ENCODE measurements around the gene TOMM7.
"Not testable (repeated sequence)": the region's sequence is repeated elsewhere in the genome, so short reads cannot be mapped to it uniquely, and the experiment has no call there.

Gene TOMM7

DNA sequence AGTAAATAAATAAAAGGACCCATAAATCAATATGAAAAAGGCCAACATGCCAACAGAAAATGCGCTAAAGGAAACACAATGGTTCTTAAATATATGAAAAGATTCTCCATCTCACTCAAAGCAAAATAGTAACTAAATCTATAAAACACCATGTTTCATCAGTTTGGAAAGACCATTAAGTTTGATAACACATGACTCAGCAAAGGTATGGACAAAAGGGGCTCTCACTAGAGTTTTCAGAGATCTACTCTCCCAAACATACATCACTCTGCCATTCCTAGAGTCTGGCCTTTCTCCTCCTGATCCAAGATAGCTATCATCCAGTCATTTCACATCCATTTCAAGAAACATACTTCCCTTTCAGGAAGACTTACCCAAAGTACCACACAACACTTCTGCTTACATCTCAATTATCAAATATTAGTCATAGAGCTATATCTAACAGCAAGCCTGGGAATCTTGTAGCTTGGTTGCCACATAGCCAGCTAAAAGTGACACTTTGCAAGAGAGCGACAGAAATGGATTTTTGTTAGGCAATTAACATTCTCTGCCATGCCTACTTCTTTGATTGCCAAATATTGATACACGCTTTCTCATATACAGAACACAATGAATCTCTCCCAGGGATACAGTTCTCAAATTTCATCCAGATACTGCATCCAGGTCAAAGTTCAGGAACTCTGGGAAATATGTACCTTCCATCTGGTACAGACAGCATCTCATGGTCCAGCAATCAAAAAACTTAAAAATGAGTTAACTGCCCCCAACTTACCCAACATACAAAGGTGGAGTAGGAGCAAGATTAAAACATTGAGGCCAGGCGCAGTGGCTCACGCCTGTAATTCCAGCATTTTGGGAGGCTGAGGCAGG is 28.8 kb downstream of the TOMM7 start:
- H3K9me3 Mint-ChIP-seq, result no peaks in the 10 kb centered on the region
- no peaks in the 10 kb centered on the region for H3K36me3 Mint-ChIP-seq (ENCODE audit: low read depth)
- DNase-seq, result no peak
- no peak overlapping the region for H3K4me3 Mint-ChIP-seq
- H3K27ac Mint-ChIP-seq, result no peak overlapping the region
- H3K27me3 Mint-ChIP-seq, result no peaks in the 10 kb centered on the region
- no peaks in the 10 kb centered on the region for H3K4me1 Mint-ChIP-seq (ENCODE audit: low read depth)

DNA sequence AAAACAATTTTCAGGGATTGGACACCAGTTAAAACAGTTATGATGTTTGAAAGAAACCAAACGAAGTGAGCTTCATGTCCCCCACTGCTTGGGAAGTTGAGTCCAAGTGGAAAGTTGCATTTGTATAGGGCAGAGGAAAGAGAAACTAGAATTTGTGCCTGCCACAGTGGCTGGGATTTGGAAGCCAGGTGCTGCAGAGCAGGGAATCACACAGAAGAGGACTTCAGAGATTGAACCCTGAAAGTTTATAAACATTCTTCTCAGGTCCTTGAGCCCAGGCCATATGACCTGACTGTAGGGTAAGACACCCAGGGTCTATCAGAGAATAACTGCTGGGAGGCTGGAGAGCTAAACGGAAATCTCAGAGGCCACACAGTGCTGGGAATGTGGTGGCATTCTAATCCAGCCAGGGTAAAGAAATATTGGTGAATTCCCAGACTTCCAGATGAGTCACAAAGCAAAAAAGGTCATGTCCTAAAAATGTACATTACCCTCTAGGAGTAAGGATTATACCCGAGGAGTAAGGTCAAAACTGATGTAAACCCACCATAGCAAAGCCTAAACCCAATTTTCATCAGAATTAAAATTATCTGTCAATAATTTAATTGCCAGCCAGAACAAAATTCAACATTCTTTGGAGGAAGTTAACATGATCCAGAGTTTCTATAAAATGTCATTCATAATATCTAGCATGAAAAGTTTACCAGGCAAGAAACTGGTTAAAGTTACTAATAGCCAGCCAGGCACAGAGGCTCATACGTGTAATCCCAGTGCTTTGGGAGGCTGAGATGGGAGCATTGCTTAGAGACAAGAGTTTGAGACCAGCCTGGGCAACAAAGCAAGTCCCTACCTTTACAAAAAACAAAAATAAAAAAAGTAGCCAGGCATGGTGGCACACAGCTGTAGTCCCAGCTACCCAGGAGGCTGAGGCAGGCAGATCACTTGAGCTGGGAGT is 31.2 kb downstream of the TOMM7 start:
- no peaks in the 10 kb centered on the region for H3K27me3 Mint-ChIP-seq
- no peaks in the 10 kb centered on the region for H3K36me3 Mint-ChIP-seq (ENCODE audit: low read depth)
- DNase-seq, result no peak
- no peak overlapping the region for H3K4me3 Mint-ChIP-seq
- no peaks in the 10 kb centered on the region for H3K9me3 Mint-ChIP-seq
- no peaks in the 10 kb centered on the region for H3K4me1 Mint-ChIP-seq (ENCODE audit: low read depth)
- H3K27ac Mint-ChIP-seq, result no peak overlapping the region

GRCh38 chr7:22790640-22791039 is 32.0 kb downstream of the TOMM7 start:
- not testable (repeated sequence) for H3K4me1 Mint-ChIP-seq (ENCODE audit: low read depth); H3K4me3 Mint-ChIP-seq; H3K27me3 Mint-ChIP-seq; DNase-seq; H3K27ac Mint-ChIP-seq; H3K9me3 Mint-ChIP-seq; H3K36me3 Mint-ChIP-seq (ENCODE audit: low read depth)

DNA sequence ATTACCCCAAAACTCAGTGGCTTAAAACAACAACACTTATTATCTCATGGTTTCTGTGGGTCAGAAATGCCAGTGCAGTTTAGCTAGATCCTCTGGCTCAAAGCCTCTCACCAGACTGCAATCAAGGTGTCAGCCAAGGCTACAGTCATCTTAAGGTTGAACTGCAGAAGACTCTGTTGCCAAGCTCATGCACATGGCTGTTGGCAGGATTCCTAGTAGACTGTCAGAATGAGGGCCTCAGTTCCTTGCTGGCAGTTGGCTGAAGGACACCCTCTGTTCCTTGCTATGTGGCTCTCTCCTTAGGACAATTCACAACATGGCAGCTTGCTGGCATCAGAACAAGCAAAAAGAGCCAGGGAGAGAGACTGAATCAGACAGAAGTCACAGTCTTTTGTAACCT is 34.7 kb downstream of the TOMM7 start:
- no peaks in the 10 kb centered on the region for H3K27me3 Mint-ChIP-seq
- DNase-seq, result no peak
- H3K9me3 Mint-ChIP-seq, result no peaks in the 10 kb centered on the region
- no peak overlapping the region for H3K27ac Mint-ChIP-seq
- no peaks in the 10 kb centered on the region for H3K36me3 Mint-ChIP-seq (ENCODE audit: low read depth)
- H3K4me1 Mint-ChIP-seq (ENCODE audit: low read depth), result no peaks in the 10 kb centered on the region
- no peak overlapping the region for H3K4me3 Mint-ChIP-seq

- Mint-ChIP-seq H3K4me3 (no peak overlapping the region), H3K27ac (no peak overlapping the region), H3K4me1 (ENCODE audit: low read depth) (no peaks in the 10 kb centered on the region), H3K36me3 (ENCODE audit: low read depth) (no peaks in the 10 kb centered on the region), H3K9me3 (no peaks in the 10 kb centered on the region), H3K27me3 (no peaks in the 10 kb centered on the region)
- DNase-seq, result no peak
Measured at GRCh38 chr7:22786290-22786932, 36.2 kb downstream of the TOMM7 start.

GRCh38 chr7:22784346-22784745 is 38.3 kb downstream of the TOMM7 start:
- Mint-ChIP-seq H3K36me3 (ENCODE audit: low read depth) (no peaks in the 10 kb centered on the region), H3K27me3 (no peaks in the 10 kb centered on the region), H3K4me1 (ENCODE audit: low read depth) (no peaks in the 10 kb centered on the region), H3K4me3 (no peak overlapping the region), H3K9me3 (no peaks in the 10 kb centered on the region), H3K27ac (no peak overlapping the region)
- DNase-seq, result no peak

- no peak overlapping the region for H3K4me3 Mint-ChIP-seq
- no peaks in the 10 kb centered on the region for H3K9me3 Mint-ChIP-seq
- no peak overlapping the region for H3K27ac Mint-ChIP-seq
- H3K27me3 Mint-ChIP-seq, result no peaks in the 10 kb centered on the region
- no peak for DNase-seq
- H3K36me3 Mint-ChIP-seq (ENCODE audit: low read depth), result no peaks in the 10 kb centered on the region
- H3K4me1 Mint-ChIP-seq (ENCODE audit: low read depth), result no peaks in the 10 kb centered on the region
Measured at GRCh38 chr7:22783421-22783820, 39.2 kb downstream of the TOMM7 start.

GRCh38 chr7:22782616-22783232 is 39.9 kb downstream of the TOMM7 start:
- DNase-seq, result peak; percentile 79
- no peaks in the 10 kb centered on the region for H3K4me1 Mint-ChIP-seq (ENCODE audit: low read depth)
- H3K9me3 Mint-ChIP-seq, result no peaks in the 10 kb centered on the region
- H3K36me3 Mint-ChIP-seq (ENCODE audit: low read depth), result no peaks in the 10 kb centered on the region
- H3K27ac Mint-ChIP-seq, result no peak overlapping the region
- H3K4me3 Mint-ChIP-seq, result no peak overlapping the region
- H3K27me3 Mint-ChIP-seq, result peaks cover 2% of the 10 kb centered on the region

DNA sequence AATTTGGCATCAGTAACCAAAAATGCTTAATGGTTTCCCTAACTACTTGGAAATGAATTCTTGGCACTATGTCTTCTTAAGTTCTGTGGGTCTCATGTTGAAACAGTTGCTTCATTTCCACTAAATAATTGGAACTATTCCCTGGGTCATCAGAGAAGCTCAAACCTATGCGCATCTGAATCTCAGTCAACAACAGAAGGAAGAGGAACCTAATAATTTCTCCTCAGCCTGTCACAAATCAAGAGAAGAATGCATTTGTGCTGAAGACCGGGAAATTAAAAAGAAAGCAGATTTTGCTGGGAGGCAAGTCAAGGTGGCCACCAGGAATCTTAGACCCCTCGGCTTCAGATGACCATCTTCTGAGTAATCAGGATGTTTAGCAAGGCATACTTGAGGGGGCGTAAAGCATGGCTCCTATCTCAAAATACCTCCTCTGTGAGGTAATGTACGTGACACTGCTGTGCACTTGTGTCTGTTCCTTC is 41.4 kb downstream of the TOMM7 start:
- Mint-ChIP-seq H3K27me3 (peaks cover 2% of the 10 kb centered on the region), H3K4me3 (no peak overlapping the region), H3K36me3 (ENCODE audit: low read depth) (no peaks in the 10 kb centered on the region), H3K9me3 (no peaks in the 10 kb centered on the region), H3K4me1 (ENCODE audit: low read depth) (no peaks in the 10 kb centered on the region), H3K27ac (no peak overlapping the region)
- no peak for DNase-seq

- H3K9me3 Mint-ChIP-seq; H3K27me3 Mint-ChIP-seq; H3K4me3 Mint-ChIP-seq; H3K4me1 Mint-ChIP-seq (ENCODE audit: low read depth); DNase-seq; H3K36me3 Mint-ChIP-seq (ENCODE audit: low read depth); H3K27ac Mint-ChIP-seq: not testable (repeated sequence)
Measured at GRCh38 chr7:22779730-22780323, 42.8 kb downstream of the TOMM7 start.

DNA sequence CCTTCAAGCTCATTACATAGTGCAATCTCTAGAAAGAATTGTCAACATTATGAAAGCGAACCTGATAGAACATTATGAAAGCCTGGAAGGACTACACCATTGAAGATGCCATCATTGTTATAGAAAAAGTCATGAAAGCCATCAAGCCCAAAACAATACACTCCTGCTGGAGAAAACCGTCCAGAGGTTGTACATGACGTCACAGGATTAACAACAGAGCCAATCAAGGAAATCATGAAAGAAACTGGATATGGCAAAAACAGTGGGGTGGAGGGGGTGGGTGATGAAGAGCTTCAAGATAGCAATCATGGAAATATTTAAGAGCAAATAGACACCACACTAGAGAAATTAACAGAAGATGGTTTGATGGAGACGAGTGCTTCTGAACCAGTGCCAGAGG is 45.7 kb downstream of the TOMM7 start:
- no peak overlapping the region for H3K27ac Mint-ChIP-seq
- H3K9me3 Mint-ChIP-seq, result no peaks in the 10 kb centered on the region
- DNase-seq, result no peak
- H3K4me3 Mint-ChIP-seq, result no peak overlapping the region
- H3K27me3 Mint-ChIP-seq, result peaks cover 21% of the 10 kb centered on the region
- no peaks in the 10 kb centered on the region for H3K36me3 Mint-ChIP-seq (ENCODE audit: low read depth)
- H3K4me1 Mint-ChIP-seq (ENCODE audit: low read depth), result no peaks in the 10 kb centered on the region

- H3K9me3 Mint-ChIP-seq, result no peaks in the 10 kb centered on the region
- DNase-seq, result no peak
- no peaks in the 10 kb centered on the region for H3K4me1 Mint-ChIP-seq (ENCODE audit: low read depth)
- H3K27me3 Mint-ChIP-seq, result peaks cover 34% of the 10 kb centered on the region
- H3K27ac Mint-ChIP-seq, result no peak overlapping the region
- H3K36me3 Mint-ChIP-seq (ENCODE audit: low read depth), result no peaks in the 10 kb centered on the region
- H3K4me3 Mint-ChIP-seq, result no peak overlapping the region
Measured at GRCh38 chr7:22772885-22773284, 49.8 kb downstream of the TOMM7 start.

DNA sequence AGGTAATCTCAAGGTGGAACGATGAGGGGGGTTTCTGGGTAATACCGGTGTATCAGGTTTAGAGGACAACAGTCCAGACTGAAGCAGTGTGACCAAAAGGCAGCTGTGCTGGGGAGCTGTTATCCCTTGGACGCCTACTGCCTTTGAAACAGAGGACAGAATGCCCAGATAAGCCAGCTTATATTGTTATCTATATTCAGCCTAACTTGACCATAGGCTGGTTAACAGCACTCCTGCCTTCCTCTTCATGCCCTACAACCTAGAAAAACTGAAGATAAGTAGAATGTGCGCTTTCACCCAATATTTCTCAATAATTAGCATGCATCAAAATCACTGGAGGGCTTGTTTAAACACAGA is 50.8 kb downstream of the TOMM7 start:
- peaks cover 36% of the 10 kb centered on the region for H3K27me3 Mint-ChIP-seq
- no peaks in the 10 kb centered on the region for H3K9me3 Mint-ChIP-seq
- no peak overlapping the region for H3K4me3 Mint-ChIP-seq
- H3K36me3 Mint-ChIP-seq (ENCODE audit: low read depth), result no peaks in the 10 kb centered on the region
- DNase-seq, result no peak
- H3K27ac Mint-ChIP-seq, result no peak overlapping the region
- H3K4me1 Mint-ChIP-seq (ENCODE audit: low read depth), result no peaks in the 10 kb centered on the region

All from activated T-cell treated with anti-CD3 and anti-CD28 coated beads, Interleukin-2, amount 50 U/mL, for 24 hours (primary cell).